Cardiac fibroblast (primary cell): ENCODE data around the gene ST6GALNAC6.

ENCODE experiments used
- DNase-seq, 2 donors: peaks; one replicate each; pipeline versions ENCODE4 v3.0.0 to v3.0.0-alpha.2; 2010; ENCODE audit warnings: low read depth in 2 of 2
- H3K4me3 ChIP-seq, 2 donors: replicated peaks in 1 of 2; 1 replicate in 1 of 2; 2 replicates in 1 of 2; pipeline ENCODE4 v1.5.1; 2011; ENCODE audit warnings: low read depth in 2 of 2, low read length in 2 of 2, mild to moderate bottlenecking in 2 of 2, moderate library complexity in 1 of 2
- TF ChIP-seq, protein P1 (sequence below): IDR thresholded peaks from one replicate; pipeline ENCODE4 v1.5.1; 2011; ENCODE audit warnings: low read depth, mild to moderate bottlenecking, low read length, inconsistent platforms

The ST6GALNAC6 gene

DNA sequence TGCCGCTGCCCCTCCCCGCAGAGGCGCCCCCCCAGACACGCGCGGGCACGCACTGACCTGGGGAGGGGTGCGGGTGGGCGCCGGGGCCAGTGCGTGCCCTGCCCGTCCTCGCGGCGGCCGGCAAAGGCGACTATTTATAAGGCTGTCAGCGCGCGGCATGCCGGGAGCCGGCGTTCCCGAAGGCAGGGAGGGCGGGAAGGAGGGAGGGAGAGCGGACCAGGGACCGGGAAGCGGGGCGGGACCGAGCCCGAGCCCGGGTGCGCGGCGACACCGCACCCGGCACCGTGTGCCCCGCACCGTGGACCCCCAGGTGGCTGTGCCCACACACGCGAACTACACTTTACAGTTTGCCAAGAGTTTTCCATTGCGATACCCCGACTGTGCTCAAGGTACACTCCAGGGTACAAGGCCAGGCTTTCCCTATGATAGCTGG lies 21.8 kb downstream of the ST6GALNAC6 start, which contains the start of gene AK1:
TSS of gene AK1 (minus strand) at position 110 of the 433 bp plus-strand sequence. CDS start 3,058 bp downstream, outside the sequence.
- H3K4me3 ChIP-seq, result peak within 1 kb of the TSS; percentile 55 to 60
- peak; percentile 52 to 72 for DNase-seq
- TF ChIP-seq, protein P1, sequence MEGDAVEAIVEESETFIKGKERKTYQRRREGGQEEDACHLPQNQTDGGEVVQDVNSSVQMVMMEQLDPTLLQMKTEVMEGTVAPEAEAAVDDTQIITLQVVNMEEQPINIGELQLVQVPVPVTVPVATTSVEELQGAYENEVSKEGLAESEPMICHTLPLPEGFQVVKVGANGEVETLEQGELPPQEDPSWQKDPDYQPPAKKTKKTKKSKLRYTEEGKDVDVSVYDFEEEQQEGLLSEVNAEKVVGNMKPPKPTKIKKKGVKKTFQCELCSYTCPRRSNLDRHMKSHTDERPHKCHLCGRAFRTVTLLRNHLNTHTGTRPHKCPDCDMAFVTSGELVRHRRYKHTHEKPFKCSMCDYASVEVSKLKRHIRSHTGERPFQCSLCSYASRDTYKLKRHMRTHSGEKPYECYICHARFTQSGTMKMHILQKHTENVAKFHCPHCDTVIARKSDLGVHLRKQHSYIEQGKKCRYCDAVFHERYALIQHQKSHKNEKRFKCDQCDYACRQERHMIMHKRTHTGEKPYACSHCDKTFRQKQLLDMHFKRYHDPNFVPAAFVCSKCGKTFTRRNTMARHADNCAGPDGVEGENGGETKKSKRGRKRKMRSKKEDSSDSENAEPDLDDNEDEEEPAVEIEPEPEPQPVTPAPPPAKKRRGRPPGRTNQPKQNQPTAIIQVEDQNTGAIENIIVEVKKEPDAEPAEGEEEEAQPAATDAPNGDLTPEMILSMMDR, result no peak

DNA sequence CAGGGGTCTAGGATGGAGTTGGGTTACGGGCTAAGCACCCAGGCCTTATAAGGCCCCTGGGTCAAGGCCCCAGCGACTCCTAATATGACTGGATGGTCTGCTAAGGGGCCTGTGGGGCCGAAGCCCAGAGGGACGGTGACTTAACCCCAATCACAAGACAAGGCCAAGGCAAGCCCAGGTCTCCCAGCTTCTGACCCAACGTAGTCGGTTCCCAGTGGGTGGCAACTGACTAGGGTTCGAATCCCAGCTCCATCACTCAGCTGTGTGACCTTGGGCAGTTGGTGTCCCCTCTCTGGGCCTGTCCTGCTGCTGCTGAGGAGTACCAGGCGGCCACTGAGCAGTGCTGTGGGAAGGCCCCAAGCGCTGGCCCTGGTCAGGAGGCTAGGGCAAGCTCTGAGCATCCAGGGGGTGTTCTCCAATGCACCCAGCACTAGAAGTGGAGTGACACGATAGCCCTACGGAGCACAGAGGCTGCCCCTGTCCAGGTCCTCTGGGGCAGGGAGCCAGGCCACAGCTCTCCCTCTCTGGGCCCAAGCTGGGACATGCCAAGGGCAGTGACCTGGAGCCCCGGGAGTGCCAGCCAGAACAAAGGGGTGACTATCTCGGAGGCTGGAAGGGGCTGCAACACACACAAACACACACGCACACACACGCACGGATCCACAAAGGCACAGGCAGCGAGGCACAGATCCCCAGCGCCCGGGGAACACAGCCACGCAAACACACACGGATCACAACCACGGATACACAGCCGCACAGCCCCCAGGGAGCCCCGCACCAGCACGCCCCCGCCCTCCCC lies 22.4 kb downstream of the ST6GALNAC6 start:
- H3K4me3 ChIP-seq, result peak overlapping the region; percentile 55 to 60
- TF ChIP-seq, protein P1, result no peak
- no peak for DNase-seq

DNA sequence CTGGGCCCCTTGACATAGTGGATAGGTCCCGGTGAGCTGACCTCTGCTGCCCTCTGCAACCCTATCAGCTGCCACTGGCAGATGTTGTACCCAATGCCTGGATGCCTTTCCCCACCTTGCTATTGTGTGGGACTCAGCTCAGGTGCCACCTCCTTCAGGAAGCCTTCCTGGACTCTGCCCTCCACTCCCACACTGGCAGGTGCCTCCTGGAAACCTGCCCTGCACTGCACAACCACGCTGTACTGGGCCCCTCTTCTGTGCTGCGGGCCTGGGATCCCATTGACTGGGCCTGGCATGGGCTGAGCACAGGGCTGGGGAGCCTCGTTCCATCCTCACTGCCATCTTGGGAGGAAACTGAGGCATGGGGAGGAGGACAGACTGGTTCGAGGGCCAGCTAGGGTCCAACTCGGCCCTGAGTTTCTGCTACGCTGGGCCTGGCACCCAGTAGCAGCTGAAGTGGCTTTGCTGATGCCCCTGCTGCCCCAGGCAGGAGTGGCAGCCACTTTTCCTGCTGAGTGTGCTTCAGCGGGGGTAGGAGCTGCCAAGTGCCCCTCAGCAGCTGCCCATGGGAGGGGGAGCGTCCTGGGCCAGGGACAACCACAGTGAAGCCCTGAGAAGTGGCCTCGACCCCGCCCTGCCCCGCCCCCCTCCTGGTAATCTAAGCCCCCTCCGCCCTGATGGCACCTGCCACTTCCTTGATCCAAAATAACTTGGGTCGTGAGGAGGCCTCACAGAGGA lies 23.2 kb downstream of the ST6GALNAC6 start:
- no peak for DNase-seq
- no peak overlapping the region for H3K4me3 ChIP-seq
- TF ChIP-seq, protein P1, result no peak

DNA sequence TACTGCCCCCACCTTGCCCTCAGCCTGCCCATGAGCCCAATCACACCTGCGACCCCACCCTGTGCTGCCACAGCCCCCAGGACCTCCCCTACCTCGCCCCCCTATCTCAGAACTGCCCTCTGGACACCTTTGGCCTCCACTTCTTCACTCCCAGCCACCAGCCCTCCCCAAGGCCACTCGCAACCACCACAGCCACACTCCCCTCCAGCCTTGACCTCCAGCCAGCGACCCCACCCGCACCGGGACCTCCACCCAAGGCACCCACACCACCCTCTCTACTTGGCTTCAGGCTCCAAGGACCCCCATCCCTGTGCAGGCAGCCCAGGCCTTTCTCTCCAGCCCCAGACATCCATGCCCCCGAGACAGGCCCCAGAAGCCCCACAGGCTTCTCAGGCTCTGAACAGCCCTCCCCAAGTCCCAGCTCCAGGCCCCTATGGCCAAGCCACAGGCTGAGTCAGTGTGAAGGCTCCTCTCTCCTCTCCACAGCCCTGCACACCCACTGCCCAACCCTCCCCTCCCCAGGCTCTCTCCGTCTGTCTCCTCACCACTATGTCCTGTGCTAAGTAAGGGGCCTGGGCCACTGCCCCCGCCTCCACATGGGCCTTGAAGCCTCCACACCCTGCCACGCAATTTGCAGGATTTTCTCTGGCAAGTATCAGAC lies 24.0 kb downstream of the ST6GALNAC6 start:
- DNase-seq, result peak in 1 of 2 donors; percentile 59
- H3K4me3 ChIP-seq, result peak overlapping the region in 1 of 2 donors; percentile 2
- TF ChIP-seq, protein P1, result no peak

DNA sequence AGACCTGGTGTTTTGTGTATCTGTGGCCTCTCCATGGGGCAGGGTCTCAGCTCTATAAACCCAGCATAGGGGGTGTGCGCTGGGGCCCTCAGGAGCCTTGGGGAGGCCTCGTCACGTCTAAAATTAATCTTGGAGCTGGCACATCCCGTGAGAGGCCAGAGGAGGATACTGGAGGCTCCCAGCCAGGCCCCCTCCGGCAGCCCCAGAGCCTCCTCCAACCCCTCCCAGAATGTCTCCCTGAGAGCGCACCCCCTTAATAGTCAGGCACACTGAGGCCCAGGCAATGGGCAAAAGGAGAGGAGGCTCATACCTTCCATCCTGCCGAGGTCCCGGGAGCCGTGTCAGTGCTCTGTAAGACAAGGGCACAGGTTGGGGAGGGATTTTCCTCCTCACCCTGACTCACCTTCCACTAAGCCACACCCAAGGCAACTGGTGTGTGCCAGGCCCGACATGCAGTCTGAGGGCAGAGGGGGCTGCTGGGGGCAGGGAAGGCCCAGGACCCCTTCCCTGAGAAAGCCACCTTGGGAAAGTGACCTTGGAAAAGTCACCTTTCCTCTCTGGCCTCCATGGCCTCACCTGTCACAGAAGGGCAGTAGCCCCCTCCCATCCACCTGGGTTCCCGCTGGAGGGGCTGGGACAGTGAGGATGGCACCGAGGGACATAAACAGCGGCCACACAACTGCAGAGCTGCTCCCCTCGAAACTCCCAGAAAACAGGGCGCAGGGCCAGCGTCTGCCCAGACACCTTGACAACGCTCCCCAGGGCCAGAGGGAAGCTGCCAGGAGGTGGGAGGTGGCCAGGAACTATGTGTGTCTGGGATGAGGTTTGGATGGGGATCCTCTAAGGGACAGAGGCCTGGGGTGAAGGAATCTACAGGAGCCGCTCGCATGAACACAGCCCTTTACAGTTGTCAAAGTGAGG lies 24.8 kb downstream of the ST6GALNAC6 start:
- no peak overlapping the region for H3K4me3 ChIP-seq
- TF ChIP-seq, protein P1, result no peak
- no peak for DNase-seq

DNA sequence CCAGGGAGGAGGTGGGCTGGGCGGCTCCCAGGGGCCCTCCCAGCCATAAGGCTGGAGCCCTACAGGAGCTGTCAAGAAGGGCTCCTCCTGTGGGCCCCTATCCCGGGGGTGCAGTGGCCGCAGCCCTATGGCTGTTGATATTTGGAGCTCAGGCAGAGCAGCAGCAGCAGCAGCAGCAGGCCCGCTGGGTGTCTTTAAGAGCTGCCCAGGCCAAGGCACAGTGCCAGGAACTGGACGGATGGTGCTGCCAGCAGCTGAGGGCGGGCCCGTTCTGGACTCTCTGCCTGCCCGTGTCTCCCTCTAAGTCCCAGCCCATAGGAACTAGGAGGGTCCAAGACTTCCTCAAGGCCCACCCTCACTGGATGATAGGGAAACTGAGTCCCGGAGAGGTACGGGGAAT lies 25.5 kb downstream of the ST6GALNAC6 start:
- TF ChIP-seq, protein P1, result no peak
- DNase-seq, result peak in 1 of 2 donors; percentile 84
- H3K4me3 ChIP-seq, result no peak overlapping the region
